CD4-positive, alpha-beta T cell treated with Interleukin-17A for 1 hour (primary cell): ENCODE data around the gene KRTAP1-4.
"Not testable (repeated sequence)": the region's sequence is repeated elsewhere in the genome, so short reads cannot be mapped to it uniquely, and the experiment has no call there.

ENCODE experiments used
- DNase-seq: peaks from one replicate; pipeline ENCODE4 v3.0.0-alpha.2; 2020

Gene KRTAP1-4

GRCh38 chr17:41029633-41030245 lies at the start of gene KRTAP1-4:
Gene KRTAP1-4 (minus strand): TSS chr17:41030195. CDS start chr17:41030078, 117 bp downstream.
- DNase-seq, result no peak

GRCh38 chr17:41076788-41077187 lies 46.8 kb upstream of the KRTAP1-4 start:
- DNase-seq, result no peak

GRCh38 chr17:41073676-41074075 lies 43.7 kb upstream of the KRTAP1-4 start:
- no peak for DNase-seq

- no peak for DNase-seq
Observed at GRCh38 chr17:41071606-41072360, 41.8 kb upstream of the KRTAP1-4 start.

- DNase-seq, result no peak
Observed at GRCh38 chr17:41069031-41069430, 39.0 kb upstream of the KRTAP1-4 start.

GRCh38 chr17:41067281-41067680 lies 37.3 kb upstream of the KRTAP1-4 start:
- DNase-seq, result no peak

- no peak for DNase-seq
Observed at GRCh38 chr17:41065829-41066624, 36.0 kb upstream of the KRTAP1-4 start, which contains the start of gene KRTAP2-4. Gene KRTAP2-4 (minus strand): TSS chr17:41065879. CDS start chr17:41065845, 34 bp downstream.

- DNase-seq, result not testable (repeated sequence)
Observed at GRCh38 chr17:41065016-41065689, 35.2 kb upstream of the KRTAP1-4 start.

GRCh38 chr17:41064301-41064700 lies 34.3 kb upstream of the KRTAP1-4 start:
- no peak for DNase-seq

- DNase-seq, result no peak
Observed at GRCh38 chr17:41063449-41063848, 33.5 kb upstream of the KRTAP1-4 start.

GRCh38 chr17:41061964-41062363 lies 32.0 kb upstream of the KRTAP1-4 start:
- DNase-seq, result no peak

GRCh38 chr17:41060052-41060604 lies 30.1 kb upstream of the KRTAP1-4 start, which contains the start of gene KRTAP2-3:
Gene KRTAP2-3 (minus strand): TSS chr17:41060114. CDS start chr17:41060050, 64 bp downstream.
- no peak for DNase-seq

- DNase-seq, result not testable (repeated sequence)
Observed at GRCh38 chr17:41059276-41060051, 29.5 kb upstream of the KRTAP1-4 start.

GRCh38 chr17:41058741-41059140 lies 28.7 kb upstream of the KRTAP1-4 start:
- DNase-seq, result no peak

GRCh38 chr17:41057547-41057946 lies 27.6 kb upstream of the KRTAP1-4 start:
- no peak for DNase-seq

GRCh38 chr17:41055130-41055529 lies 25.1 kb upstream of the KRTAP1-4 start, which contains the start of gene KRTAP2-2:
Gene KRTAP2-2 (minus strand): TSS chr17:41055230. CDS start chr17:41055211, 19 bp downstream.
- not testable (repeated sequence) for DNase-seq

GRCh38 chr17:41054556-41054955 lies 24.6 kb upstream of the KRTAP1-4 start:
- DNase-seq, result not testable (repeated sequence)

GRCh38 chr17:41054025-41054424 lies 24.0 kb upstream of the KRTAP1-4 start:
- DNase-seq, result no peak

GRCh38 chr17:41052566-41052965 lies 22.6 kb upstream of the KRTAP1-4 start:
- no peak for DNase-seq

- no peak for DNase-seq
Observed at GRCh38 chr17:41049110-41049509, 19.1 kb upstream of the KRTAP1-4 start.

GRCh38 chr17:41048441-41048840 lies 18.4 kb upstream of the KRTAP1-4 start:
- DNase-seq, result no peak
